Mesenchymal stem cell (in vitro differentiated cells and primary cell): ENCODE measurements around the gene RASA3.
A peak's percentile ranks its signal among the peaks of the same experiment; 100 is the strongest.

Experiments used
- DNase-seq: peaks from one replicate; pipeline ENCODE4 v3.0.0-alpha.2; 2013
- H2AFZ ChIP-seq: one replicate; pipeline ENCODE4 v1.6.1; 2013; ENCODE audit warnings: low read depth, mild to moderate bottlenecking, control low read depth, inconsistent platforms, low read length, moderate library complexity
- H2AK5ac ChIP-seq: 2 replicates; pipeline ENCODE4 v1.6.1; 2013; ENCODE audit warnings: low read length, moderate library complexity, mild to moderate bottlenecking, inconsistent platforms; ENCODE audit not compliant: severe bottlenecking
- H2BK120ac ChIP-seq: one replicate; pipeline ENCODE4 v1.6.1; 2013; ENCODE audit warnings: low read depth, mild to moderate bottlenecking, inconsistent platforms, low read length, moderate library complexity
- H2BK12ac ChIP-seq, 2 experiments: one replicate each; pipeline ENCODE4 v1.6.1; 2013; ENCODE audit warnings: inconsistent platforms in 2 of 2, low read length in 2 of 2, mild to moderate bottlenecking in 2 of 2, moderate library complexity in 2 of 2, control low read depth in 1 of 2
- H2BK15ac ChIP-seq: one replicate; pipeline ENCODE4 v1.6.1; 2013; ENCODE audit warnings: mild to moderate bottlenecking, low read depth, inconsistent platforms; ENCODE audit not compliant: poor library complexity, severe bottlenecking
- H2BK5ac ChIP-seq: 2 replicates; pipeline ENCODE4 v1.6.1; 2013; ENCODE audit warnings: low read depth, mild to moderate bottlenecking, low read length, control low read depth, inconsistent platforms; ENCODE audit not compliant: poor library complexity, severe bottlenecking
- H3K14ac ChIP-seq, 2 experiments: one replicate each; pipeline ENCODE4 v1.6.1; 2013; ENCODE audit warnings: inconsistent platforms in 2 of 2, low read length in 2 of 2, control low read depth in 1 of 2, mild to moderate bottlenecking in 1 of 2, moderate library complexity in 1 of 2
- H3K18ac ChIP-seq, 2 experiments: one replicate each; pipeline ENCODE4 v1.6.1; 2013; ENCODE audit warnings: inconsistent platforms in 2 of 2, low read length in 2 of 2, control low read depth in 1 of 2, low read depth in 1 of 2, mild to moderate bottlenecking in 1 of 2
- H3K23ac ChIP-seq, 2 experiments: one replicate each; pipeline ENCODE4 v1.6.1; 2013; ENCODE audit warnings: inconsistent platforms in 2 of 2, low read length in 2 of 2, mild to moderate bottlenecking in 2 of 2, moderate library complexity in 2 of 2, control low read depth in 1 of 2
- H3K27ac ChIP-seq: 2 replicates; pipeline ENCODE4 v1.5.1; 2013; ENCODE audit warnings: mild to moderate bottlenecking, moderate library complexity, low read length, control low read depth, inconsistent platforms; ENCODE audit not compliant: poor library complexity, severe bottlenecking
- H3K27me3 ChIP-seq, 2 experiments: 2 replicates each; pipeline versions ENCODE4 v1.6.1 to v1.7.0; 2013; ENCODE audit warnings: low read length in 2 of 2, mild to moderate bottlenecking in 2 of 2, moderate library complexity in 2 of 2, control low read depth in 1 of 2, inconsistent platforms in 1 of 2; ENCODE audit not compliant: control insufficient read depth in 1 of 2, insufficient read depth in 1 of 2
- H3K36me3 ChIP-seq, 2 experiments: 2 replicates each; pipeline versions ENCODE4 v1.6.1 to v1.7.0; 2013; ENCODE audit warnings: low read length in 2 of 2, control low read depth in 1 of 2, inconsistent platforms in 1 of 2, low read depth in 1 of 2, mild to moderate bottlenecking in 1 of 2; ENCODE audit not compliant: insufficient read depth in 2 of 2, control insufficient read depth in 1 of 2
- H3K4ac ChIP-seq, 2 experiments: one replicate each; pipeline ENCODE4 v1.6.1; 2013; ENCODE audit warnings: inconsistent platforms in 2 of 2, low read length in 2 of 2, mild to moderate bottlenecking in 2 of 2, moderate library complexity in 2 of 2, control low read depth in 1 of 2, low read depth in 1 of 2
- H3K4me1 ChIP-seq: 2 replicates; pipeline ENCODE4 v1.6.1; 2013; ENCODE audit warnings: low read depth, low read length, control low read depth; ENCODE audit not compliant: control insufficient read depth, insufficient read depth
- H3K4me2 ChIP-seq: 2 replicates; pipeline ENCODE4 v1.6.1; 2013; ENCODE audit warnings: low read length, mild to moderate bottlenecking, inconsistent platforms; ENCODE audit not compliant: poor library complexity, severe bottlenecking
- H3K4me3 ChIP-seq, 2 experiments: 2 replicates each; pipeline versions ENCODE4 v1.5.1 to v1.7.0; 2013; ENCODE audit warnings: low read length in 2 of 2, mild to moderate bottlenecking in 2 of 2, control low read depth in 1 of 2, low read depth in 1 of 2; ENCODE audit not compliant: insufficient read depth in 1 of 2
- H3K79me1 ChIP-seq: replicated peaks from 2 replicates; pipeline ENCODE4 v1.6.1; 2013; ENCODE audit warnings: mild to moderate bottlenecking, control low read depth, low read length, inconsistent platforms; ENCODE audit not compliant: poor library complexity, severe bottlenecking
- H3K9ac ChIP-seq: 2 replicates; pipeline ENCODE4 v1.7.0; 2013; ENCODE audit warnings: mild to moderate bottlenecking, low read length, moderate library complexity
- H3K9me3 ChIP-seq: 2 replicates; pipeline ENCODE4 v1.7.0; 2013; ENCODE audit warnings: mild to moderate bottlenecking, low read length; ENCODE audit not compliant: control insufficient read depth
- H4K8ac ChIP-seq: one replicate; pipeline ENCODE4 v1.6.1; 2013; ENCODE audit warnings: inconsistent platforms, mild to moderate bottlenecking, low read length, moderate library complexity
- H4K91ac ChIP-seq: one replicate; pipeline ENCODE4 v1.6.1; 2013; ENCODE audit warnings: mild to moderate bottlenecking, low read length, inconsistent platforms
- WGBS: methylation state at CpG from one replicate; pipeline ENCODE4 v1.1.7; 2013; ENCODE audit warnings: mixed read lengths; 5-methylcytosine and 5-hydroxymethylcytosine counted together

RASA3 gene

DNA sequence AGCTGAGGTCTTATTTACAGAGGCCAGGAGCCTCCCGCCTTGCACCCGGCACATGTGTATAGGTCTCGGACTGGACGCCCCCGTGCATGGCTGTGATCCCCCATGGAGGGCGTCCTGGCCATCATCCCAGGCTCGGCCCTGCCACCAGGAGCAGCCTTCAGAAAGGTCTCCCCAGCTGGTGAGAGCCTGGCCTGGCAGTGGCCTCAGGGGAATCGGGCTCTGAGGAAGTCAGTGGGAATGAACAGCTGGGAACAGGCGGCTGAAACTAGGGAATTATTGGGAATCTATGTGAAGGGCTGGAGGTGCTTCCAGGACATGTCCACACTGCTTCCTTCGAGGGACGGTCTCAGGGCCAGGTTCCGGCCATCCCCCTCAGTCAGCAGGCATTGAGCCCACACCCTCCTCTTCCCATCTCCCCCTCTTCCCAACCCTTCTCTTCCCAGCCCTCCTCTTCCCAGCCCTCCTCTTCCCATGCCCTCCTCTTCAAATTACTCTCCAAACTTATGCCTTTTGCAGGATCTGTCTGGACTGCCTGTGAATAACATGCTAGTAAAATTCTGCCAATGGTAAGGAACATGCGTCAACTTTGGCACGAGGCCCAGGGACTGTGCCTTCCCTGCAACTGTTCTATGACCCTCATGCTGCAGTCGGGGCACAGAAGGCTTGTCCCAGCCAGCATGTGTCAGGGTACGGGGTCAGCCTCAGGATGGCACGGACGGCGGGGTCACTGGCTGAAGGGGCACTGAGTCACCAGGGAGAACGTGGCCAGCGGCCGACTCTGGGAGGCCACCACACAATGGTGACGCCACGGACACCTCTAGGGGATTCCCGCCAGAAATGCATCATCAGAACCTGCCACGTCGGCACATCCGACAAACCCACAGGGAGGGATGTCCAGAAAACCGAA lies 134.3 kb downstream of the RASA3 start:
- Histone ChIP-seq H2BK120ac (no peak overlapping the region), H4K91ac (no peak overlapping the region), H3K4me3 (no peak overlapping the region), H2BK12ac (no peak overlapping the region), H3K36me3 (peaks cover 81 to 83% of the 10 kb centered on the region in 2 experiments), H3K23ac (no peak overlapping the region), H2AFZ (no peak overlapping the region), H3K9me3 (no peaks in the 10 kb centered on the region), H2AK5ac (no peak overlapping the region), H3K4me2 (no peak overlapping the region), H3K4ac (peak overlapping the region in 1 of 2 experiments; percentile 29), H3K14ac (no peak overlapping the region), H3K9ac (peak overlapping the region; percentile 43), H3K27me3 (no peaks in the 10 kb centered on the region), H3K18ac (no peak overlapping the region), H3K4me1 (peaks cover 31% of the 10 kb centered on the region), H2BK5ac (no peak overlapping the region), H3K79me1 (peaks cover 45% of the 10 kb centered on the region), H2BK15ac (no peak overlapping the region), H4K8ac (peak overlapping the region; percentile 21), H3K27ac (no peak overlapping the region)
- WGBS, result 91% methylated on average over 28 of the region's 29 CpGs
- no peak for DNase-seq

- Histone ChIP-seq H3K36me3 (peaks cover 82% of the 10 kb centered on the region in 2 experiments), H3K4me3 (no peak overlapping the region), H2BK120ac (no peak overlapping the region), H2BK5ac (no peak overlapping the region), H2AFZ (no peak overlapping the region), H4K91ac (no peak overlapping the region), H3K4me1 (peaks cover 30% of the 10 kb centered on the region), H3K9me3 (no peaks in the 10 kb centered on the region), H3K79me1 (peaks cover 47% of the 10 kb centered on the region), H3K14ac (no peak overlapping the region), H3K27me3 (no peaks in the 10 kb centered on the region), H4K8ac (no peak overlapping the region), H3K9ac (peak overlapping the region; percentile 43), H3K27ac (no peak overlapping the region), H2AK5ac (no peak overlapping the region), H3K4me2 (no peak overlapping the region), H2BK15ac (no peak overlapping the region), H3K23ac (no peak overlapping the region), H2BK12ac (no peak overlapping the region), H3K4ac (no peak overlapping the region), H3K18ac (no peak overlapping the region)
- DNase-seq, result no peak
- WGBS, result 94% methylated on average over 13 of the region's 13 CpGs
These were observed 135.3 kb downstream of the RASA3 start for GRCh38 chr13:113996912-113997745.

- H2BK5ac ChIP-seq, result no peak overlapping the region
- peaks cover 40% of the 10 kb centered on the region for H3K79me1 ChIP-seq
- H3K36me3 ChIP-seq, result peaks cover 80 to 82% of the 10 kb centered on the region in 2 experiments
- H2BK15ac ChIP-seq, result no peak overlapping the region
- 94% methylated on average over 38 of the region's 38 CpGs for WGBS
- H3K27me3 ChIP-seq, result no peaks in the 10 kb centered on the region
- no peak overlapping the region for H3K4me3 ChIP-seq
- H3K9me3 ChIP-seq, result no peaks in the 10 kb centered on the region
- no peak overlapping the region for H3K4ac ChIP-seq
- no peak overlapping the region for H3K18ac ChIP-seq
- H4K8ac ChIP-seq, result peak overlapping the region; percentile 29
- DNase-seq, result no peak
- no peak overlapping the region for H2AK5ac ChIP-seq
- no peak overlapping the region for H3K4me2 ChIP-seq
- H2AFZ ChIP-seq, result no peak overlapping the region
- H4K91ac ChIP-seq, result no peak overlapping the region
- no peak overlapping the region for H3K9ac ChIP-seq
- no peak overlapping the region for H3K23ac ChIP-seq
- peaks cover 24% of the 10 kb centered on the region for H3K4me1 ChIP-seq
- no peak overlapping the region for H2BK120ac ChIP-seq
- no peak overlapping the region for H2BK12ac ChIP-seq
- no peak overlapping the region for H3K14ac ChIP-seq
- H3K27ac ChIP-seq, result no peak overlapping the region
These were observed 136.1 kb downstream of the RASA3 start for GRCh38 chr13:113996081-113996911.
